Raji (cell line): ENCODE results near the gene FAR2.

ENCODE experiments used
- POLR2A ChIP-seq: IDR thresholded peaks from 2 replicates; pipeline ENCODE4 v1.6.1; 2011; ENCODE audit warnings: low read depth, low read length, control low read depth; ENCODE audit not compliant: insufficient read depth

The FAR2 gene

DNA sequence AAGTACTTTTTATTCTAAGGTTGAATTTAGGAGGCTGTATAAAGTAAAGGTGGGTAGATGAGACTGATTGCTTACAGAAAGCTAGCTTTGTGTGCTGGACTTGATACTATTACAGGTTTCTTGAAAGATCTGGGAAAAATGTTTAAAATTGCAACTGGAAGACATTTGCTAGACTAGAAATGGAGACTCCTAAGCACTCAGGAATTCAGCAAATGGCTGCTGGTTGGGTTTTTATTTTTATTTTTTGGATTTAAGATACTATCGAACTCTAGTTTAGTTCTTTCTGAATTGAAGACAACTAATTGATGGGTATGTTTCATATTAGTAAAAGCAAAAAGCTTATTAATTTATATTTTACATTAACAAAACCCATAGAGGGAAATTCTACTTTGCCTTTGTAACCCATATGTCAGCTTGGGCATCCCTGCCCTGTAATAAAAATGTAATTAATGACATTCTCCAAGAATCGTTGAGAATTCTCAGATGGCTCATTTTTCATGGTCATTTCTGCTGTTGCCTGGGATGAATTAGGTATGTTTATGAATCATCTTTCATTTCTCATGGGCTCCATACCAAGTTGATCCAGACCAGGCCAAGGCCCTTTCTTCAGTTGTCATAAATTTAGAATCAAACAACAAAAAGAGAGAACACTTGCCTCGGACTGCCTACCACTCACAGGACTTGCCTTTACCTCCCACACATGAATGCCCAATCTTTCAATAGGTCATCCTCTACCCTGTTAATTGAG, 129.8 kb downstream of the FAR2 start:
- no peak for TF ChIP-seq POLR2A

DNA sequence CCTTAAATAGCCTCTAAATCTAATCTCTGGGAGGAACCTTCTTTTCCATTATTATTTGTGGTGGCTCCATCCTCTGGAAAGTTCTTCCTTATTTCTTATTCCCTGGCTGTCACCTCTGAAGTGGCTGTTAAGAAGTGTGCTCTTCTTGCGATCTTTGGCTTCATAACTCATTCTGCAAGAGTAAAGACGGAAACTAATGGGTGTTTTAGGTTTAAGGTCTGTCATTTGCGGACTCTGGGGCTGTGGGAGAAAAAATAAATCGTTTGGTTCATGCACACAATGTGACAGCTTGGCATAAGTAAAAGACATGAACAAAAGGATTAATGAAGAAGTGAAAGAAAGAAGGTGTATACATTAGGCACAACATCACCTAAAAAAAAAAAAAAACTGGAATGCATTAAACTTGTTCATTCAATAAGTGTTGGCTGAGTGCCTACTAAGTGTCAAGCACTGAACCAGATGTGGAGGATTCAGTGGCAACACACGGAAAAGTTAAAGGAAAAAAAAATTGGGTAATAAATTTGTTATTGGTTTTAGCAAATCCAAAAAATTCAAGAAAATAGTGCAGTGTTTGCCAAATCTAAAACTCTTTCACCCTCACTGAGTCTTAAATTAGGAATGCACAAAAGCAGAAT, 132.4 kb downstream of the FAR2 start:
- no peak for TF ChIP-seq POLR2A

DNA sequence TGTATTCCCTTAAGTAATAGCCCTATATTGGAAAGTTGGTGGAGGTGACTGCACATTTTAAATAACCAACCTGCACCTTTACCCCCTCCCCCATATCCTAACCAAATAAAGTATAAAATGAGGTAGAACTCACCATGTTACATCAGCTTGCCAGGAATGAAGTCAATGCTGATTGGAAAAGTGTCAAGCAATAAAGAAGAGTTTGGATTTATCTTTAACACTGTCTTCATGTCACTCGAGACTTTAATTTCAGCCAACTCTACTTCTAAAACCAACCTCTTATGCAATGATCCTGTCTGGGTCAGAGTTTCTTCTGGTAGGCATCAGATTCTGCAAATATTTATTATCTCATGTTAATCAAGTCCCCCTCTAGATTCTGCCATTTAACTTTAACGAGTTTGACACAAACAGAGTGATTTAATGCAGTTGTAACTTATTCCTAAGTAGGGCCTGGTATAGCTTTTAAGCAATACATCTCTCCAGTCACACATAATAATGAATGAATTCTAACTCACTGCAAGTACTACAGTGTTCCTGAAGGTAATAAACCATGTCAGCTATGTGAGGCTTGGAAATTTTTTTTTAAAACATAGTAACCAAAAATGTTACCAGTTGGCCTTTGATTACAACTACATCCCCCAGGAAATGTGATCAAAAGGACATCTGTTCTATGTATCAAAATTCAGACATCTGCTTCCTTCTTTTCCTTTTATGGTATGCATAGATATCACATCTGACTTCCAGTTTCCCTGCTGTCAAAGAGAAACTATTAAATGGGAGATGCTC, 133.1 kb downstream of the FAR2 start:
- TF ChIP-seq POLR2A = no peak

DNA sequence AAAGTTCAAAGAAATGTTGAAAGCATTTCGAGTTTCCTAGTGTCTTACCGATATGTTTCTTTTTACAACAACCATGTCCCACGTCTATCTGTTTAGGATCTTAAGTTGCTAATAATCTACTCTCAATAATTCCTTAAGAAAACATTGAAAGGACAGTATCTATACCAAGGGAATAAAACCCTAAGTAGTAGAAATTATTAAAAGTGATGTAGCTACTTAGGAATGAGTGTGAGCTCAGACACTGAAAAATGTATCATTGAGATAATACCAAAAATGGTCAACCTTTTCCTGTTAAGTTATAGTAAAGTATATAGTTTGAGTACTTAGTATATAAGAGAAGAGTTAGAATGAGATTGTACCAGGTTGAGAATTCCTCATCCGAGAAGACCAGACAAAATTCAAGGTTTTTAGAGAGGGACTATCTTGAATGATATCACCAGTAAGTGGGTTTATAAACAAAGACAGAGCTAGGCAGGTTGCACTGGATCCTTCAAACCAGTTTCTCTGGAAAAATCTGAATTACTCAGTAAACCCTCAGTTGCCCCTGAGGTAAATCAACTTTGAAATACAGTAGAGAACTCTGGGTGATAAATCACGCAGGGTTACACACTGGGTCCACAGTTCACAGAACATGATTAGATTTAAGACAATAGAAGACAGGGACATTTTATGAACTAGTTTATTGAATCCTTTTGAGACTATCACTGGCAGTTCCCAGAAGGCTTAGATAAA, 135.1 kb downstream of the FAR2 start:
- TF ChIP-seq POLR2A = no peak

DNA sequence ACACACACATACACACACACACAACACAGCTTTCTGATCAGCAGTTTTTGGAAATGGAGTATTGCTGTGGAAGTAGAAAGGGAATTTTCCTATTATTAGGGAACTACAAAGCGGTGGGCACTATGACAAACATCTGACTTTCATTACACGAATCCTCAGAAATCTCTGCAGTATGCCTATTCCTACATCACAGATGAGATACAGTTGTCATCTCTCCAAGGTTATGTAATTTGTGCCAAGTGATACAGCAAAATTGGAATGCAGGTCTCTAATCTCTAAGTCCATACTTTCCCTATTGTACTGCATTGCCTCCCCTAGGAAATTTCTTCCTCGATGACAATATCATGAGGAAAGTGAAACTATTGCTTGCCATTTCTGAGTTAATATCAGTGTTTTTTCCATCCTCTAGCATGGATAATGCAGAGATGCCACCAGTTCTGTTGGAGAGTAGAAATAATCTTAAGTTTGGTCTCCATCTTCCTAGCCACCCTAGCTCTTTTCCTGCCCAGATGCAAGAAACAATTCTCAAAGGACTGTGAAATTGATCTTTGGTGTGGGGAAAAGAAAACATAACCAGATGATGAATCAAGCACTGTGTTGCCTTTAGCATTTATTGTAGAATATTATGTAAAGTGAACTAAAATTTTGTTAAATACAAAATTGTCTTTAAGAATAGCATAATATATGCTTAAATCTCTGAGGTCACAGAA, 137.2 kb downstream of the FAR2 start:
- no peak for TF ChIP-seq POLR2A

DNA sequence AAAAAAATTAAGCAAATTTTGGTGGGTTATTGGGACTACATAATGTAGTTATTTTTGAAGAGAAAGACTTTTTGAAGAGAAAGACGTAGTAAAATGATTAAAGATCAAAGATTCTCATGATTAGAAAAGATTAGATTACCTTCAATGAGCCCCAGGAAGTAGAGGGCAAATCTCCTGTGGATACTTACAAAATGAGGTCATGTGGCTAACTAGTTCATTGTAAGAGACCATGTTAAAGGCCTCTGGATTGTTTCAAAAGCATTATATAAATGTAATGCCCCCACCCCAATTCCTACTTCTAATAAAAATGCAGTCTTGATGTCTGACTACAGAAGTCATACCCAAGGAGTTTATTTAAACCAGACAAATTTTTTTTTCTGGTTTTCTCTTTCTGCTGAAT, 138.5 kb downstream of the FAR2 start:
- no peak for TF ChIP-seq POLR2A

DNA sequence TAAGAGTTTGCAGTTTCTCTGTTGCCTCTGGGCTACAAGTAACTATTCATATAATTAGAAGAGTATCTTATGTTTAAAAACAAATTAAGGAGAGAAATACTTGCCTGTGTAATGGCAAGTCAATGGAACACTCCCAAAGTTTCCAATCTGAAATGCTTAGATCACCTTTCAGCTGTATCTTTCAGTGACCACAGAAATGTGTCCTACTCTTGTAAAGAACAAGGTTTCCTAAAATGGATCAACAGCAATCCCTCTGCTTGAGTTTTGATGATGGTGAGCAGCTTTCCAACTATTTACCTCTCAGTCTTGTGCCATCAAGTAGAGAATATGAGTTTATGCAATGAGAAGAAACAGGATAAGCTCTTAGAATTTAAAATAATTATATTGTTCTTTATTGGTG, 139.0 kb downstream of the FAR2 start:
- TF ChIP-seq POLR2A = no peak

DNA sequence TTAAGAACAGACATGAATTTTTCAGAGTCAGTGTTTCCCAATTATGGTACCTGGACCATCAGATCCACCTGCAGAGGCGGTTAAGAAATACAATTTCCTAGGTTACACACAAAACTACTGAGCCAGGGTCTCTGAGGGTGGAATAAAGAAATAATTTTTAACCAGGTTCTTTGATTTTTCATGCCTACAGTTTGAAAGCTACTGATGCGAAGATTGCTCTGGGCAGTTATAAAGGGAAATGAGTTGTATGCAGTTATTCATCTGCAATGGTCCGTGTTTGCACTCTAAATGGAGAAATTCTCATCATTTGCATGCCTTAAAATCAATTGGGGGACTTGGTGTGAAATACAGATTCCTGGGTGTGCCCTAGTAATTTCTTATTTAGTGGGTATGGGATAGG, 142.1 kb downstream of the FAR2 start:
- no peak for TF ChIP-seq POLR2A

DNA sequence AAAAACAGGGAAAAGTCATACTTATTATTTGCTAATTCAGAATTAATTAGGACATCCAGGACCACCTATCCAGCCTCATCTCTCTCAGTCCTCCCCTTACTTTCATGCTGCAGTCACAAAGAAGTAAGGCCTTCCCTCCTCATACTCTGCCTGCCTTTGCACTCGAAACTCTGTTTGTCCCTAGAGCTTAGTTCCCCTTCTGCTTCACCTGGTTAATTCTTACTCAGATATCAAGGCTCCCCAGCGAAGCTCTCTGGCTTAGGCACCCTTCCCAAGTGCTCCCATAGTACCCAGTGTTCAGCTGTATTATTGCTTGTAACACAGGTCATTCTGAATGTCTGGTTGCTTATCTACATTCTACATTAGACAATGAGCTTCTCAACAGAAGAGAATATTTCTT, 150.6 kb downstream of the FAR2 start:
- no peak for TF ChIP-seq POLR2A

DNA sequence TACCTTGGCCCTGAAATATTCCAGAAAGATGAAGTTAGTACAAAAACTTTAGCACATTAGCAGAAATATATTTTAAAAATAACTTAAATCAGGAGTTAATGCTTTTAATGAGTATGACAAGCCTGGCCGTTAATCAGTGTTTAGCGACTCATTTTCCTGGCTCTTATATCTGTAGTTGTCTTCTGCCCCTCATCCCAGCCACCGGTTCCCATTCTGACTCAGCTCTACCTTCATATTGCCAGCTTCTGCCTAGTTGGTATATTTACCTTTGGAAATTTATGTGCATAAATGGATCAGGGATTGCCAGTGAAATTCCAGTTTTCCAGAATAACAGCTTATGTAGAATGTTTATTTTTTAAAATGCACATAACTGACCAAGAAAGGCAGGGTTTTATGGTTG, 152.0 kb downstream of the FAR2 start:
- TF ChIP-seq POLR2A = no peak

DNA sequence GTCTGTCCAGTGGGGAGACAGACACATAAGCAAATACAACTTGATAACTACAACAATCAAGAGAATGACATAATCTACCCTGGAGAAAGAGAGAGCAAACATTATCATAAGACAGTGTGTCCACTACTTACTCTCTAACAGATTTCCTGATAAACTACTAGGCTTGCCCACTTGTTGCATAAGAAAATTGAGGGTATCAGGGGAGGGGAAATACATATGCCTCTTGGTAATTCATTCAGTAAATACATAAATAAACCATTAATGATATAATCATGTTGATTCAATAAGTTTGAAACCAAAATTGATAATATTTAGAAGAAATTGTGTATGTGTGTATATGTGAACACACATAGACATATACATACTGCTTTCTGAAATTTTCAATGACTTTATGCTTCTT, 155.3 kb downstream of the FAR2 start:
- TF ChIP-seq POLR2A = no peak

DNA sequence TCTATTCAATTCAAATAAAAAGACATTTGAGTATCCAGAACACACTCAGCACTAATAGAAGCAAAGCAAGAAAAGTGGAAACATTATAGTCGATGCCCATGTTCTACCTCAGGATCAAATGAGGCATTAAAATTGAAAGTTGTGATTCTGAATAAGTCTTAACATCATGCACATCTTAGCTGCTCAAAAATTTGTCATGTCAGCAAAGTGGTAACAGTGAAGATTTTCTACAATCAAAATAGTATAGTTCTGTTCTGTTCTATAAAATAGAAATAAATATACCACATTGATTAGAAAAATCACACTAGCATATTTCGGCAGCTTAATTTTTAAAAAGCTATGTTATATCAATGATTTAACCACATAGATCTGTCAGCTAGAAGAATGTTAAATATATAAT, 157.2 kb downstream of the FAR2 start:
- no peak for TF ChIP-seq POLR2A

DNA sequence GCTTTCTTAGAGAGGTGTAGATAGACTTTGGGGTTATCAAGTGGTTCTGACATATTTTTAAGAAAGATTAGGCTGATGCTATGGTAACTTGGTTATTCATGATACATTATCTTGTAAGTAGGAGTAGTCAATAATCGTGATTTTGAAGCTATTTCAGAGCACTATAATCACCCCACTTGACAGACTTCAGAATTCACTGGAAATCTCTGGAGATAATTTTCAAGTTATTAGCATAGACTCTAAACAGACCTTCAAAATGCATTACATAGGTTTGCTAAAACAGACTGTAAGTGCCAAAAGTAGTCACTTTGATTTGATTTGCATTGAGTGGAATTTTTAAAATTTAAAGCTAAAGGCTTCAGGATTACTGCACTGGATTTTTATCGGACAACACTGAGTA, 157.6 kb downstream of the FAR2 start:
- no peak for TF ChIP-seq POLR2A

DNA sequence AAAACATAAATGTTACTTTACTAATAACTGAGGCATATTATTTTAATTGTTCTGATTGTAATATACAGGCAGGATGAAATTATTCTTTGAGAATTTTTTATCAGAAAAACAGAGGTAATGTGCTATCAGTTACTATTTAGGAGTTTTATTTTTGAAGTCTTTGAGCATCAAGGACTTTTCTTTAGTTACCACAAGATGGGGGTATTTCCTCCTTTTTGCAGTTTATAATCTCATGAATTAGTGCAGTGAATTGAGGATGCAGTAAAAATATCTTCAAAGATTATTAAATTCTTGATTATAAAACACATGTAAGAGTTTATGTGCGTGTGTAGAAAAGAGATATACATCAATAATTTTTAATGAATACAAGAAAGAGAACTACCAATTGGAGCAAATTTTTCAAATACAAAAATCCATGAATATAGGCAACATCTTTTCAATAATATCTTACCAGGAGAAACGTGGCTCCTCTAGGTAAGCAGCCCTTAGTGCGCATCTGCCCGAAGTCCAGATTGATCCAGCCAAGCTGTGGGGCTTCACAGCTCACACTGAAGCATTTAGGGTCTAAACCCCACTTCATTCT, 160.3 kb downstream of the FAR2 start:
- no peak for TF ChIP-seq POLR2A
